ENCODE results near the gene AKR1C4.

Gene AKR1C4

GRCh38 chr10:5183923-5184322, 12.7 kb upstream of the AKR1C4 start:
- TF ChIP-seq EZH2phosphoT487 (conservative IDR thresholded peaks at IDR 0.05; ENCODE audit: low read length) (no peak), CTCF (IDR thresholded peaks at IDR 0.05; ENCODE audit: insufficient read depth, low read length, poor library complexity, severe bottlenecking) (no peak)
- no peak overlapping the region for H3K27ac ChIP-seq (ENCODE audit: low read depth, low read length)
- no peak overlapping the region for H2AFZ ChIP-seq (ENCODE audit: low read depth, low read length, severe bottlenecking)
- no peak overlapping the region for H3K4me3 ChIP-seq (ENCODE audit: insufficient read depth, low read length, poor library complexity, severe bottlenecking)
- H3K9me2 ChIP-seq (replicated peaks; ENCODE audit: insufficient read depth, low read length): no peaks in the 10 kb centered on the region
- H3K79me2 ChIP-seq (ENCODE audit: insufficient read depth, low read length): no peaks in the 10 kb centered on the region
- no peak overlapping the region for H3K9ac ChIP-seq (ENCODE audit: low read length)
- no peaks in the 10 kb centered on the region for H3K9me3 ChIP-seq (ENCODE audit: insufficient read depth, low read length)
- H3K36me3 ChIP-seq (ENCODE audit: low read length): no peaks in the 10 kb centered on the region
- H3K27me3 ChIP-seq (ENCODE audit: low read length): no peaks in the 10 kb centered on the region
- H3F3A ChIP-seq (ENCODE audit: insufficient read depth): no peaks in the 10 kb centered on the region
- H4K20me1 ChIP-seq (ENCODE audit: low read depth, low read length): no peaks in the 10 kb centered on the region
- H3K4me2 ChIP-seq (ENCODE audit: low read depth, low read length, poor library complexity, severe bottlenecking): no peak overlapping the region

- Histone ChIP-seq H3K4me3 (ENCODE audit: insufficient read depth, low read length, poor library complexity, severe bottlenecking) (no peak within 1 kb of the TSS), H3K4me2 (ENCODE audit: low read depth, low read length, poor library complexity, severe bottlenecking) (no peak within 1 kb of the TSS), H3K9ac (ENCODE audit: low read length) (no peak within 1 kb of the TSS), H3K27me3 (ENCODE audit: low read length) (no peaks in the 10 kb centered on the region), H3K9me2 (replicated peaks; ENCODE audit: insufficient read depth, low read length) (no peaks in the 10 kb centered on the region), H3K9me3 (ENCODE audit: insufficient read depth, low read length) (no peaks in the 10 kb centered on the region), H3K79me2 (ENCODE audit: insufficient read depth, low read length) (no peaks in the 10 kb centered on the region), H2AFZ (ENCODE audit: low read depth, low read length, severe bottlenecking) (no peak within 1 kb of the TSS), H3F3A (ENCODE audit: insufficient read depth) (no peaks in the 10 kb centered on the region), H4K20me1 (ENCODE audit: low read depth, low read length) (no peaks in the 10 kb centered on the region), H3K36me3 (ENCODE audit: low read length) (no peaks in the 10 kb centered on the region), H3K27ac (ENCODE audit: low read depth, low read length) (no peak within 1 kb of the TSS)
- TF ChIP-seq CTCF (IDR thresholded peaks at IDR 0.05; ENCODE audit: insufficient read depth, low read length, poor library complexity, severe bottlenecking) (no peak), EZH2phosphoT487 (conservative IDR thresholded peaks at IDR 0.05; ENCODE audit: low read length) (no peak)
Measured at GRCh38 chr10:5184987-5185775, 11.5 kb upstream of the AKR1C4 start, which contains the start of gene AKR1C8. Gene AKR1C8 (minus strand): TSS chr10:5185150. CDS start chr10:5185104, 46 bp downstream.

GRCh38 chr10:5187867-5188266, 8.8 kb upstream of the AKR1C4 start:
- Histone ChIP-seq H2AFZ (ENCODE audit: low read depth, low read length, severe bottlenecking) (no peak overlapping the region), H3K4me3 (ENCODE audit: insufficient read depth, low read length, poor library complexity, severe bottlenecking) (no peak overlapping the region), H4K20me1 (ENCODE audit: low read depth, low read length) (no peaks in the 10 kb centered on the region), H3K9me3 (ENCODE audit: insufficient read depth, low read length) (no peaks in the 10 kb centered on the region), H3K36me3 (ENCODE audit: low read length) (no peaks in the 10 kb centered on the region), H3K9ac (ENCODE audit: low read length) (no peak overlapping the region), H3K27me3 (ENCODE audit: low read length) (no peaks in the 10 kb centered on the region), H3K9me2 (replicated peaks; ENCODE audit: insufficient read depth, low read length) (no peaks in the 10 kb centered on the region), H3K27ac (ENCODE audit: low read depth, low read length) (no peak overlapping the region), H3F3A (ENCODE audit: insufficient read depth) (no peaks in the 10 kb centered on the region), H3K4me2 (ENCODE audit: low read depth, low read length, poor library complexity, severe bottlenecking) (no peak overlapping the region), H3K79me2 (ENCODE audit: insufficient read depth, low read length) (no peaks in the 10 kb centered on the region)
- TF ChIP-seq EZH2phosphoT487 (conservative IDR thresholded peaks at IDR 0.05; ENCODE audit: low read length) (no peak), CTCF (IDR thresholded peaks at IDR 0.05; ENCODE audit: insufficient read depth, low read length, poor library complexity, severe bottlenecking) (no peak)
